ENCODE measurements around the gene PLCL2.
"Not testable (repeated sequence)": the region's sequence is repeated elsewhere in the genome, so short reads cannot be mapped to it uniquely, and the experiment has no call there.

Gene PLCL2

GRCh38 chr3:17119201-17120072 is 234.7 kb downstream of the PLCL2 start:
- no peak for DNase-seq (ENCODE audit: low spot score)

- DNase-seq (ENCODE audit: low spot score) = no peak
Observed at GRCh38 chr3:17120115-17120514, 235.4 kb downstream of the PLCL2 start.

DNA sequence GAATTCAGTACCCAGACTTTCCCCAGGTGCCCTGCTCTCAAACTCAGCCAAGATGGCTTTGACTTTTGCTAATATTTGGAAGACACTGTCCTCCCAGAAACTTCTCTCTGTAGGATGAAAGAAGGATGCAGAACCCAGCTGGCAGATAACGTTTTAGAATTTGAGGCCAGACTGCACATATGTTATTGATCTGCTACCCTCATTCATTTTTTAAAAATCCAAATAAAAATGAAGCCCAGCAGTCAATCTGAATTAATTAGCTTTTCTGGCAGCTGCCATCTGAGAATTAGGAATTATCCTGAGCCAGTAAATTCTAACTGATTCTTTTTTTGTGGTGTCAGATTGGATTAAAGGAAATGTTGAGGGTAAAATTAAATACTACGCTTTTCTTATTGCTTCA is 236.6 kb downstream of the PLCL2 start:
- DNase-seq (ENCODE audit: low spot score) = no peak

DNA sequence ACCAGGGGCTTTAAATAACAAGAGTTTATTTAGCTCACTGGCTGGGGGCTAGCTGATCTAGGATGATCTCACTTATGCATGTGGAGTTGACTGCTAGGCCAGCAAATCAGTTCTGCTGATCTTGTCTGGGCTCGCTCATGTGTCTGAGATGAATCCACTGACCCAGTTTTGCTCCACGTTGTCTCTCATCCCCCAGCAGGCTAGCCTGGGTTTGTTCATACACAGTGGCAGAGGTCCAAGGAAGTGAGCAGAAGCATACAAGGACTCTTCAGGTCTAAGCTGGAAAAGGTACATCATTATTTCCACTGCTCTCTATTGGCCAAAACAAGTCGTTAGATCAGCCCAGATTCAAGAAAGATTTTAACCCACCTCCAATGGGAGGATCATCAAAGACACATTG is 238.0 kb downstream of the PLCL2 start:
- no peak for DNase-seq (ENCODE audit: low spot score)

DNA sequence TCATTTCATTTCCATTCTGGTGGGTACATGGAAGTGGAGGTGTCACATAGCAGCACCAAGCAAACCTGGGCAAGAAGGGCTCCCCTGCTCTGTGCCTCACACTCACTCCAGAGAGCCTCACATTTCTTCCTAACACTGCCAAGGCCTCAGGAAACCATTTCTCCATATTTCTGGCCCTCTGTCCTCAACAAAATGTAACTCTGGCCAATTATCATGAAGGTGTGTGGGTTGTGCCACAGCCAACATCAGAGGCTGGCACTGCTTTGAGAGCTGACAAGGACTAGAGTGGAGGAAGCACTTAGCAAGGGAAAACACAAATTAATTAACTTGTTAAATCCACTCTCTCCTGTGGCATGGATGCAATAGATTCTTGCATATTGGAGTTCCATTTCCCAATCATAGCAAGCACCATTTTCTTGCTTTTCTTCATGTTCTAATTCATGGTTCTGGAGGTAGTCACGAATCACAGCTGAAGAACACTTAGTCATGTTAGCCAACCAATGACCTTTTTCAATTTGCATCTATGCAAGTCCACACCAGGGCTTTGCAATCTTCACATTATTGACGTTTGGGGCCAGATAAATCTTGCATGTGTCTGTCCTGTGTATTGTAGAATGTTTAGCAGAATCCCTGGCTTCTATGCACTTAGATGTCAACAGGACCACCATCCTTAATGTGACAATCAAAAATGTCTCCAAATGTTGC is 241.1 kb downstream of the PLCL2 start:
- no peak for DNase-seq (ENCODE audit: low spot score)

GRCh38 chr3:17128671-17129070 is 243.9 kb downstream of the PLCL2 start:
- DNase-seq (ENCODE audit: low spot score) = not testable (repeated sequence)

- peak; percentile 1 for DNase-seq (ENCODE audit: low spot score)
Observed at GRCh38 chr3:17129556-17129955, 244.8 kb downstream of the PLCL2 start.

- peak; percentile 3 for DNase-seq (ENCODE audit: low spot score)
Observed at GRCh38 chr3:17130956-17131355, 246.2 kb downstream of the PLCL2 start.

DNA sequence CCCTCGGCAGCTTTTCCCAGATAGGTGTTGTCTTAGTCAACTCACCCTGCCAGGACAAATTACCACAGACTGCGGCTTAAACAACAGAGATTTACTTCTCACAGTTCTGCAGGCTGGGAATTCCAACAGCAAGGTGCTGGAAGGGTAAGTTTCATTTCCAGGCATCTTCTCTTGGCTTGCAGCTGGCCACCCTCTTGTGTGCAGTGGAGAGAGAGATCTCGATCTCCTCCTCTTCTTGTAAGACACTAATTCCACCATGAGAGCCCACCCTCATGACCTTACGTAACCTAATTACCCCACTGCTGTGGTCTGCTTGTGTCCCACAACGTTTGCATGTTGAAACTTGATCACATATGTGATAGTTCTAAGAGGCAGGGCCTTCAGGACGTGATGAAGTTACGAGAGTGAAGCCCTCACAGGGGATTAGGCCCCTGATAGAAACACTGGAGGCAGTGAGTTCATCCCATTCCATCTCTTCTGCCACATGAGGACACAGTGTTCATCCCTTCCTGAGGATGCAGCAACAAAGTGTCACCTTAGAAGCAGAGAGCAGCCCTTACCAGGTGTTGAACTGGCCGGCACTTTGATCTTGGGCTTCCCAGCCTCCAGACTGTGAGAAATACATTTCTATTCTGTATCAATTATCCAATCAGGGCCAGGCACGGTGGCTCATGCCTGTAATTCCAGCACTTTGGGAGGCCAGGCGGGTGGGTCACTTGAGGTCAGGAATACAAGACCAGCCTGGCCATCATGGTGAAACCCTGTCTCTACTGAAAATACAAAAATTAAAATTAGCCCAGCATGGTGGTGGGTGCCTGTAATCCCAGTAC is 247.7 kb downstream of the PLCL2 start:
- DNase-seq (ENCODE audit: low spot score) = no peak

DNA sequence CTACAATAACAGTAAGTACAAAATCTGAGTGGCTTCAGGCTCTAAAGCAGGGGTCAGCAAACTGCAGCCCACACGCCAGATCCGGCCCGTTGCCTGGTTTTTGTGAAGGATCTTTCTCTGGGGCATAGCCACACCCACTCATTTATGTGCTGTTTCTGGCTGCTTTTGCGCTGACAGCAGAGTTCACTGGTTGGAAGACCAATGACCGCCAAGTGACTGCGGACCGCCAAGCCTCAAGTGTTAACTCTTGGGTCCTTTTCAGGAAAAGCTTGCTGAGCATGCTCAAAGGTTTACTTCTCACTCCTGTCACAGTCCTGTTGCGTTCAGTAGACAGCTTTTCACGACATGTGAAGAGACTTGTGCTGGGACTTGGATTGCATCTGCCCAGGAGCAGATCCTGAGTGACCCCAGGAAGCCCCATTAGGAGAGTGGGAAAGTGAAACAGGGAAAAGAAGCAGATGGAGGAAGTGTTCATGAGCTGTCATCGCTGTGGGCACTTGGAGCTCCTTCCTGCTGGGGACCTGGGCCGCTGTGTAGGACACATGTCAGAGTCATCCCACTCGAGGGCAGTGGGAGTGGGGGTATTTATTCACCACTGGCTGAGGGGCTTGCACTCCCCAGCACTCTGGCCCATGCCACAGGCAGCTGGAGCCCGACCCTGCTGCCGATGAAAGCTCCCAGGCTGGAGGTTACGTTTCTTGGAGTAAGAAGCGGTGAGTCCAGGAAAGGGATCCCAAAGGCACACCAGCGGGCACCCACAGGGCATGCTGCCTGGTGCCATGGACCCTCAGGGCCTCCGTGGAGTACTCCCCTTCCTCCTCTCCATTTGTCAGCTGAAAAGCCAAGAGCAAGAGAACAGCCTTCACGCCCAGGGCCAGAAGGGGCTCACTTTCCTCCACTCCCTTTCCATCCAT is 249.1 kb downstream of the PLCL2 start:
- DNase-seq (ENCODE audit: low spot score) = no peak

DNA sequence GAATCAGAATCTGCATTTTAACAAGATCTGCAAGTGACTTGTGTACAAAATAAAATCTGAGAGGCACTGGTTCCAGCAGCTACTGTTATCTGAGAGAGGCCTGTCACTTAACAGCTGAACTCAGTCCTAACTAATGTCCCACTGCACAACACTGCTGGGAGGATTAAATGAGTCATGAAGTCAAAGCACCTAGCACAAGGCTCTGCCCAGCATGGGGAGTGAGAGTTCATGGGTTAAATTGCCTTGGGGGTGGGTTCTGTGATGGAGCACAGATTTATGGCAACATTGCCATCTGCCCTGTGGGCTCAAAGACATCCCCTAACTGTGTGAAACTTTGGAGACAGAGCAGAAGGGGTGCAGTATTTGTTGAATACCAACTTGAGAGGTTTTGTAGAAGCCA is 250.9 kb downstream of the PLCL2 start:
- no peak for DNase-seq (ENCODE audit: low spot score)

GRCh38 chr3:17136136-17136721 is 251.5 kb downstream of the PLCL2 start:
- no peak for DNase-seq (ENCODE audit: low spot score)

GRCh38 chr3:17137321-17137826 is 252.6 kb downstream of the PLCL2 start:
- DNase-seq (ENCODE audit: low spot score) = no peak

DNA sequence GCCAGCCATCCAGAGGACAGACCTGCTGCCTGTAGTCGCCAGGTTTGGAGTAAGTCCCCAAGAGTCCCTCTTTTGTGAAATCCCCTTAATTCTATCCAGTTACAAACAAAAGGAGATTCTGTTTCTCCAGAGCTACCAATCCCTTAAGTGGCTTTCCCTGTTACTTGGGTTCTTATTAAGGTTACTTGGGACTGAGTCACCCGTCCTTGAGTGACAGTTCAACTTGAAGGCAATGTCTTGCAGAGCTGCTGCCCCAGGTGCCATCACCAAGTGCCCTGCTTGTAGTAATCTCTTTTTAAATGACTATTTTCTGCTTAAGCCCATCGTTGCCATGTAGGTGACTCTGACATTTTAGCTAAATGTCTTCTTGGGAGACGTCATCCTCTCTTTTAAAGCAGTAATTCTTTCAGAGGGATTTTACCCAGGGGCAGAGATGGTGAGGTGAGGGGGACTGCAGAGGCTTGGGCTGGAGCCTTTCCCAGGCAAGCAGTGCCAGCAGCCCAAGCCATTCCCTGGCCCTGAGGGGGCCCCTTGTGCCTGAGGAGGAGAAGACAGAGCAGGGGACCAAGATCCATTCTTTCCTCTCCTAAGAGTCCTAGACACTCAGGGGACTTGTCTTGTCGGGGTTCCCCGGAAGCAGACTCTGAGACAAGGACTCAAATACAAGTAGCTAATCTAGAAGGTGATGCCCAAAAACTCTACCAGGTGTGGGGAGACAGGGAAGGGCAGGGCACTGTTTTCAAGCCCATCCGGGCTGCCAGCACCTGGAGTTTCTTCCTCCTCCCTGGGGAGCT is 253.7 kb downstream of the PLCL2 start:
- DNase-seq (ENCODE audit: low spot score) = no peak

Data from HuH-7.5 (cell line).